ENCODE measurements around the gene NRP2.
A peak's percentile ranks its signal among the peaks of the same experiment; 100 is the strongest.

The NRP2 gene

DNA sequence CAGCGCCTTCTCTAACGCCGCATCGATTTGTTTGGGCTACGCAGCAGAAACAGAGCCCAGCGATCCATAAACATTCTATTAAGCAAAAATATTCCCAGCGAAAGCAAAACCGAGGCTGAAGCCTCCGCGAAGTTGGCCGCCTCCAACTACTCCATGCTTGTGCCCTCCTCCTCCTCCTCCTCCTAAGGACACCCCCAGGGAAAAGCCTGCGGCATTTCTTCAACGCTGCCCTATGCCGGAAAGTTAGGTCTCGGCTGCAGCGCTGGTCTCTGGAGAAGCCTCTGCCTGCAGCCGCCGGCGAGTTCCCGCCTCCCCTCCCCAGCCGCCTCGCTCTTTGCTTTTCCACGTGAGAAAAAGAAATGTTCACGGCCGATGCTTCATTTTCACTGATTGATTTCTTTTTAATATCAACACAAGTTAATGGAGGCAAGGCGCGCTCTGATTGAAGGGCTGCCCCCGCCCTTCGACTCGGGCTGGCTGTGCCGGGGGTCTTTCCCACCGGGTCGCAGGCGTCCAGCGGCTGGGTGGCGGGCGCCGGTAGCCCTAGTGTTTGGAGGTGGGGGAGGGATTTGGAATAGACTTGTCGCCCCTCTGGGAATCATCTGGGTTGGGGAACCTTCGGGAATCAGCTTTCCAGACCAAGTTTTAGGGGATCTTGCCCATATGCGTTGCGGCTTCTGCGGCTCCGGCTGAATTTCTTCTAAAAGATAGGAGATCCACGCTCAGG, 3.9 kb downstream of the NRP2 start:
- peak in 5 of 56 donors; percentile 17 to 43 (median 30) for DNase-seq

DNA sequence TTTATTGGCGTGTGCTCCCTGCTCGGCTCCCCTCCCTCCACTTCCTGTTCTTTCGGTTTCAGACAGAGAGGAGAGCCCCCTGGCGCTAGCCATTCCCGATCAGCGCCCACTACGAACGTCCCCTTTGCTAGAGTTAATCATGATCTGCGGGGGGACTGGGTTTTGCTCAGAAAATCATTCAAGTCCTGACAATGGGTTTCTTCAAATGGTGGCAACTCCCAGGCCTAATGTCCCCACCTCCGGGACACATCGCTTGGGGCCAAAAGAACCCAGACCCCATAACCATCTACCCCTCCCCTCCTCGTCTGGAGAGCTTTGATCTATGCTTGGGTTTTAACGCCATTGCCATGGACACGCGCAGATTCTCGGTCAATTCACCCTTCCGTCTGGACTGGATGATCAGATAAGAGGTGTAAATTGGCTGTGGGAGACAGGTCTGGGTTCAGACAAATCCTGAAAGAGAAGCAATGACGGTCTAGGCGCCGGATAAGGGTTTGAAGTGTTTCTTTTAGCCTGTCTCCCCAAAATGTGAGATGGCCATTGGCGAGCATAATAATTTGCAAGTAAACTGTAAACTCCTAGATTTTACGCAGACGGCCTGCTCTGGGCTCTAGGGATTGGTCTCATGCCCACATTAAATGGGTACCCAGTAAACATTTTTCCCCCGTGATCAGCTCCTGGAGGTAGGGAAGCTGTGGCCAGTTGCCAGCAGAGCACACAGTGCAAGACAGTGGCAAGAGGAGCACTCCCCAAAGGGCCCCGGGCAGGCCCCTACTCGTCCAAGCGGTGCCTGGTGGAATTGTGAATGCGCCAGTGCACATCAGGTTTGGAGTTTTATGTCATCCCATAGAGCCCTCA, 4.7 kb downstream of the NRP2 start:
- DNase-seq = peak in 5 of 56 donors; percentile 9 to 32 (median 29)

DNA sequence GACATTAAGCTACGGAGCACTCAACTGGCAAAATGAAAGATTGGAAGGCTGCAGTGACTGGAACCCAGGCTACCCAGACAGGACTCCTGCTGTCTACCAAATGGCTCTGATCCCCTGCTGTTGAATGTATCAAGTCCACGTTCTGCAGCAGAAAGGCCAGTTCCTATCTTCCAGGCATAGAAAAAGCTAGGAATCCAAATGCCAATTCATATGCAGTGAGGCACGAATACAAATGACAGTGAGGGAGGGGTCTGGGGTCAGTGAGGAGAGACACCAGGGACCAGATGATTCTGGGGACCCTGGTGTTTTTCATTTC, 5.3 kb downstream of the NRP2 start:
- DNase-seq = no peak

DNA sequence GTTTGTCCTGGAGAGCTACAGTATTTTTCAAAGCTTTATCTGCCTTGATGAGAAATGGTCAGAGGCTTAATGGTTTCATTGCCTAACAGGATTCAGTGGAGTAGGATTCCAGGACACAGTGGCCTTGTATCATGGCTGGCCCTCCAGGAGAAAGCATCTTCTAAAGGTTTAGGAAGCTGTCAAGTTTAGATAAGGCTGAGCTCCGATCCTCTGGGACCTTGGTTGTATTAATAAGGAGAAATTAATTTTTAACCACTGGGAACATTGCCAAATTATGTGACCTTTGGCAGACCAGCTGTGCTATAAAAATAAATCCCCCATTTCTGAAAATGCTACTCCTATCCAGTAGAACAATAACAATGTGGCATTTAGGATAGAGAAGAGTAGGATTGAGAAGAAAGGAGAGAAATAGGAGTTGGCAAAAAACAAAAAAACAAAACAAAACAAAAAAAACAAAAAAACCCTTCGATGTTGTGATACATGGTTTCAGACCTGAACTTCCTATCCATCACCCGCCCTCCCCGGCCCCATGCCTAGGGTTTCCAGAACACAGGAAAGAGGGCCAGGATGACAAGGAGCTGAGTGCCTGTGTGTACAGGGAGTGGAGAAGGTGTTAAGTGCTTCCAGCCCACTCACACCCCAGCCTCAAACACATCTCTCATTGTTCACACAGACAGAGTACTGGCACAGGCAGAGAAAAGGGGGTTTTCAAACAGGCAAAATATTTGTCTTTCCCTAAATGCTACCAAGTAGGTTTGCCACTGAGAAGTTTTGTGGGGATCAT, 6.3 kb downstream of the NRP2 start:
- peak in 1 of 56 donors; percentile 46 for DNase-seq

DNA sequence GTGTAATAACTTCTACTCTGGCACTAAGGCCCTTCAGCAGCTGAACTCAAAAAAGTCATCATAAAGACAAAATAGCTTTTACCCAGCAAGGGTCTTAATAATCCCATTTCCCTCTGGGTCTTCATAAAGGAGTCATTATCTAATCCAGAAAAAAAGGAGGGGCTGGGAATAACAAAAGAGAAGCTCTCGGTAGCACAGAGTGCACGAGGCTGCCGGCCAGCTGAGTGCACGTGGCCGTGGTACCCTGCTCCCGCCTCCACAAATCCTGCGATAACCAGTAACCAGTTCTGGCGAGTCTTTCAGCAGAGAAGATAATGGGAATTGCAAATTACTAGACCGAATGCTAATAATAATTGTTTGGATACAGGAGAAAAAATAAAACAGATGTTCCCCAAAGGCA, 7.5 kb downstream of the NRP2 start:
- peak in 15 of 56 donors; percentile 12 to 60 (median 30) for DNase-seq

DNA sequence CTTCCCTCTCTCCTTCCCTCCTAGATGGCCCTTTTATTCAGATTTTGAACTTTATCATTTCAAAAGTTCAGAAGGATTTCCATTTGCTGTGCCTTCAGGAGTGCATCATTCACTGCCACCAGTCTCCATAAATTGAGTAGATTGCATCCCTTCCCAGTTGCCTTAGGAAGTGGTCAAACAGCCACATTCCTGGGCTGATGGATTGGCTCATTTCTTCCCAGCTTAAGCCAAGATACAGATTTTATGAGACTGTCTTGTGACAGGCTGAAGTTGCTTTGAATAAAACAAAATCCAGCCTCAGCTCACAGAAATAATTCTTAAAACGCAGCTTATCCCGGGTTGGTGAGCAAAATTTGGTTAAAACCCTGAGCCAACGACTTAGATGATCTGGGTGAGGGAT, 9.8 kb downstream of the NRP2 start:
- no peak for DNase-seq

DNA sequence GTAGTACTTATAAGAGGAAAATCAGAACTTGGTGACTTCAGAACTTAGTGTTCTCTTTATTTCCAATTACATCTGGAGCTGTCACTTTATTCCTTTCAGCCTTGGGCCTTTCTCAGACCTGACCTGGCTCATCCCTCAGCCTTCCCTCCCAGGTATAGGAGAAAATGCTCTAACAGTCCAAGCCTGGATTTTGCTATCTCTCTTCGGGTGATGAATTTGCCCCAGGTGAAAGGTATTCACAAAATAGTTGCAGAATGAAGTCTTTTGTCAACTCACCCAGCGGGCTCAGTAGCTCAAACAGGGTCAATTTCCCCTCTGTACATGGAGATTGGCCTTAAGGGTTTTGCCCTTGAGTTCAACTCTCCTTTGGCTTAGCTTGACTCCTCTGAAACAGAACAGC, 12.0 kb downstream of the NRP2 start:
- DNase-seq = no peak

DNA sequence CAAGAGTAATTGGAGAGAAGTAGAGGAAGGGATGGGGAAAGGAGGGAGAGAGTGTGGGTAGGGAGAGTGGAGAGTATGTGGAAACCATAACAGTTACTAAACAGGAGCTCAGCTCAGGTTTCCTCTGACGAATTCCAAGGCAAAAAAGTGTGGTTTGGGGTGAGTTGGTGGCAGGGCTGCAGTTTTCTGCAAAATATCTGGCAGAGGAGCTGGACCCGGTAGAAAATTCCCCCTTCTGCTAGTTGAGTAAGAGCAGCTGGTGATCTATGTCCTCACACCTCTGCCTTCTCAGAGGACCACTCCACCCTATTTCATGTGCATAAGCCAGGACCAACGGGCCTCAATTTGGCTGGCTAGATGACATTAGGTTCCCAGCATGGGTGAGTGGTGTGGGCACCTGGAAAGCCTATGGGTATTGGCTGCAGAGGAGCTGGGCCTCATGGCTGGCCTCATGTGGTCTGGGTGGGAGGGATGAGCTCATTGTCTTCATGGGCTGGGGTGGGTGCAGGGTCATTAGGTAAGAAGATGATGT, 13.2 kb downstream of the NRP2 start:
- no peak for DNase-seq

DNA sequence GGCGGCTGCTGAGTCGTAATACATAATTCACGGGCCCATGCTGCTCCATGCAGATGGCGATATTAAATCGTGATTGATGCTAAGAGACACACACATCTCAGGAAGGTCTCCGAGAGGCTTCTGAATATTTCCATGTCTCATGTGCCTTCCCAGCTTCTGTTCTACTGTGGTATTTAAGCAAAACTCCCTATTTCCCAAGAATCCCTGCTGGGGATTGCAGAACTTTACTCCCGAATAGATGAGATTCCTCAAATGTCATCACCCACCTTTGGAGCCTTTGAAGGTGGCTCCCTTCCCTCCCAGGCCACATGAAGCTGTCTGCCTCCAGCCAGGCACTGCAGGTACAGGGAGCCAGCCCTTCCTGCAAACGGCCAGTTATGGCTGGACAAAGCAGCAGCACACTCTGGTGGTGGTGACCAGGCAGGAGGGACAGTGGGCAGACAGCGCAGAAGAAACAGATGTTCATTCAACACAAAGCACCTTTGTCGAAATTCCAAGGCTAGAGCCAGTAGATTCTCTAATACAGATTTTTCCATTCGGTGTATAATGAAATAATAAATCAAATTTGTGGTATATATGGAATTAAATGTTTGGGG, 14.1 kb downstream of the NRP2 start:
- peak in 43 of 56 donors; percentile 16 to 70 (median 47) for DNase-seq

DNA sequence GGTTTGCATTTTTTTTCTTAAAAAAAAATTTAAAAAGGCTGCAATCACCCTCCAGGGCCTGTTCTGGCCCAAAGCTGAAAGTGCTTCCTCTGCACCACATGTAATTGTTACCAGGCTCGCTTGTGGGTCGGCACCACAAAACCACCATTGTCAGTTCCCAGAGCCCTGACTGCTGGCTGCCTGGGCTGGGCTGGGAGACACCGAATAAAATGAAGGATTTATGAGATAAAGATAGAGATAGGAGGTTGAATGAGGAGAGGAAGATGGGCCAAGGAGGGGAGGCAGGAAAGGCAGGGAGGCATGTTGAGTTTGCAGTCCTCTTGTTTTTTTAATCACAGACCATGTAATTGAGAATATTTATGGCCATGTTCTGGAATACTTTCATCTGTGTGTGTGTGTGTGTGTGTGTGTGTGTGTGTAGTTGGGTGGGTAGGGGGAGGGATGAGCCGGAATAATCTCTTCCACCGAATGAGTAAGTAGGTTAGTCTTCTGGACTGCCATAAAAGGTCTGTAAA, 14.7 kb downstream of the NRP2 start:
- peak in 30 of 56 donors; percentile 18 to 65 (median 38) for DNase-seq

DNA sequence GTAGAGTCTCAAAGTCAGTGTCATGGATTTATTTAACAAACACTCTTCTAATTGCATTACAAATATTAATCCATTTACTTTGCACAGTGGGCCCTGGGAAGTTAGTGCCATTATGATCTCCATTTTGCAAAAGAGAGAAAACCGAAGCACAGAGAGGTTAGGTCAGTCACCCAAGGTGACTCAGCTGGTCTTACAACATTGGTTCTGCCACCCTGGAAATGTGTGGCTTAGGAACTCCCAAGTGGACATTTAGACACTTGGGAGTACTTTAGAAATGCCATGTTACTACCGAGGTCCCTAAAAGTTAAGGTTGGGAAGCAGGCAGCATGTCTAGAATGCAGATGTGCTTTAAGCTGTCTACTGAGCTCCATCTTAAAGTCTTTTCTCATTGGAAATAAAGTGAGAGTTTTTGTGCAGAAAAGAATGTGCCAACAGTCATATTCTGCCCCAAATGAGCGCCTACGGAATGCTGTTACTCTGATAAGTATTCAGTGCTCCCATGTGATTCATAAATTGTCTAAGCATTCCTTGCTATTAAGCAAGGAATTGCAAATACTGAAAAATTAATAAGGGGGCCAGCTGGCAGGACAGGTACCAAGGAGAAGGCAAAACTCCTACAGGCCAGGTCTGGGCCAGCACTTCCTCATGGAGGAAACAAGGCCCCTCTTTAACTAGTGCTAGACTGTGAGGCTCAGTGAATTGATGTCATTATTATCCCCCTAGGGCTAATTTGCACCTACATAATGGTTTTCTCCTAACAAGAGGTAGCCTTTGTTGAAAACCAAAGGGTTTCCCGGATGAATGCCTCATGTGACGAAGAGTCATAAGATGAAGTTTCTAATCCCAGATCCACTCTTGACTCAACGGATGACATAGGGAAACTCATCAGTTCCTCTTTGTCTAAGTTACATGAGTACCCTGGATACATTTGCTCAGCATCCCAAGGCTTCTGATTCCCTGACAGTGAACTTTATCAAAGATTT, 16.3 kb downstream of the NRP2 start:
- DNase-seq = peak in 1 of 56 donors; percentile 33

DNA sequence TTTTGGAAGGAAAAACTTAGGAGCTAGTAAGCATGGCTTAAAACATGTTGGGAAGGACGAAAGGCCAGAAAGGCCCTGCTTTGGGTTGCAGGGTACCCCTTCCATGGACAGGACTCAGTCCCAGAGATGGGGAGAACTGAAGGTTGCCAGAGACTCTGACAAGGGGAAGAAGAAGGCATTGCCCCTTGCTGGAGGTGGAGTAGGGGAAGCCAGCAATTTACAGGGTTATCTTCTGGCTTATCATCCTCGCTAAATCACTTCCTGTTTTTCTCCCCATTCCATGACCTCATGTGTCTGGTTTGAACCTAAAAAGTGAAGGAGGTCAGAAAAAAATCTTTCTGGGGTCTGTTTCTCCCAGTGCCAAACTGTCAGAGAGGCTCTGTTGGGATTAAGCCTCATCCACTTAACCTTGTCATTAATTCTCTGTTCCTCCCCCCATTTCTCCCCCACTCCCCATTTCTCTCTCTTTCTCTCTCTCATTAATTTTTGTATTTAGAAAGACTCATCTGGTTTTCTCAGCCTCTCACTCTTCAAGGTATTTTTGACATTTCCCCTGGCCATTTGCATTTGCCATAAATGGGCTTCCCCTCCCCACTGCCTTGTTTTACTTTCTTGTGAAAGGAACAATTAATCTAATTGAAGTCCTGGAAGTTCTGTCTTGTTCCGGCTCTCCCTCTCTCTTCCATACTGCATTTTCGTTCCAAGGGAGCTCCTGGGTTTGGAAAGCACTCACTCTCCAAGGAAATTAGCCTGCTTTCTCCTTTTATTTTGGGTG, 17.4 kb downstream of the NRP2 start:
- DNase-seq = no peak

DNA sequence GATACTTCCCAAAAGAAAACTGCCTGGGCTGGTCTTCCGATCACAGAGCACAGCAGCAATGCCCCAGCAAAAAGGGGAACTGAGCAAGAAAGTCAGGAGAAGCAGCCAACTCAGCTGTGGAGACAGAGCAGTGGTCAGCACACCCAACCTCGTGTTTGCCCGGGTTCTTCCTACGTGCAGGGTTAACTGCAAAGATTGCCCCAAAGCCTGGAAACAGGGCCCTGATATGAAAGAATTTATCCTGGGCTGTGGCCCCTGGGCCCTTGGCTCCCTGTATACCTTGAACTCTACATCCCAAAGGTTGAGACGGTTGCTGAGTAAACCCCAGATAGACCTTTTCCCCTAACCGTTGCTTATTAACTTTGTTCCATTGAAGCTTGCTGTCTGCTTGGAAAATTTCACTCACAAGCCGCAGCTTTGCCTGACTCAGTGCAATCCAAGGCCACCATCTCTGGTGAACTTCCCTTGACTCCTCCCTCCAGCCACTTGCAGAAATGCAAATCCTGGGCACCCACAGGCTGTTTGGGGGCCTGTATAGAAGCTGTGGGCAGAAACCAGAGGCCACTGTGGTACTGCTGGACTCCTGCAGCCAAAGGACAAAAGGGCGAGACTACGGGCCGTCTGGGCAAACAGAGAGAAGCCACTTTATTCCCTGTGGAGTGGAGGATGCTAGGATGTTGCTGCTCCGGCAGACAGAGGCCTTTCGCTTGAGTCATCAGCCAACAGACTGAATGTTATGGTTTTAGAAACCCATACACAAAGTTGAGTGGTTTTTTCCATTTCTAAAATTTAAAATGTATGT, 18.2 kb downstream of the NRP2 start:
- DNase-seq = peak in 2 of 56 donors; percentile 10 to 25

DNA sequence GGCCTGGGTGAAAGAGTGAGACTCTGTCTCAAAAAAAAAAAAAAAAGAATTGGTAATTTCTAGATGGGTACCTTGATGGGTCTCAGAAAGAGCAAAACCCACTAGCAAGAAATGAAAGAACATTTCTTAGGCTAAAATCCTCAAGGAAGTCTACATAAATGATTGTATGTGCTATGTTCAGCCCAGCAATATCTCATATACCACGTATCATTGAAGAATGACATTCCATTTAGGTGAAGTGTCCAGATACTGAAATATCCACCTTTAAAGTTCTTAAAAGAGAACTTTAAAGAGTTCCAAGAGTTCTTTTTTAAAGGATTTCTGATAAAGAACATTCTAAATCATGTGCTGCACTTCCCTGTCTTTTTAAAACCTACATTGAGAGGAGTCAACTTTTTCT, 19.2 kb downstream of the NRP2 start:
- no peak for DNase-seq

DNA sequence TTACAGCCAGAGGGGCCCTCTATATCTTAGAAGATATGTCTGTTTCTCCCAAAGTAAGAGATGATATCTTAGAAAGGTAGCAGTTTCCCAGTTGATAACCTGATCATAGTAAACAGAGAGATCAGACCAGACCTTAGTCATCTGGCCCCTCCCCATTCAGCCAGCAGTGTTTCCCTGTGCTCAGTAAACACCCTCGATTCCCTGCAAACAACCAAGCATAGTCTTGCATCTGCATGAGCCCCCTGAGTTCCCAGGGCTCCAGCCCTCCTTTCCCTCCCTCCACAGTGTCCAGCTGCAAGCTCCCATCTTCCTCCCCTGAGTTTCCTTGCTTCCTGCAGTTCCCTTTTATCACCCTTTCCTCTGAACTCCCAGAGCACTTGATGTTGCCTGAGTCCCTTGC, 20.3 kb downstream of the NRP2 start:
- DNase-seq = no peak

DNA sequence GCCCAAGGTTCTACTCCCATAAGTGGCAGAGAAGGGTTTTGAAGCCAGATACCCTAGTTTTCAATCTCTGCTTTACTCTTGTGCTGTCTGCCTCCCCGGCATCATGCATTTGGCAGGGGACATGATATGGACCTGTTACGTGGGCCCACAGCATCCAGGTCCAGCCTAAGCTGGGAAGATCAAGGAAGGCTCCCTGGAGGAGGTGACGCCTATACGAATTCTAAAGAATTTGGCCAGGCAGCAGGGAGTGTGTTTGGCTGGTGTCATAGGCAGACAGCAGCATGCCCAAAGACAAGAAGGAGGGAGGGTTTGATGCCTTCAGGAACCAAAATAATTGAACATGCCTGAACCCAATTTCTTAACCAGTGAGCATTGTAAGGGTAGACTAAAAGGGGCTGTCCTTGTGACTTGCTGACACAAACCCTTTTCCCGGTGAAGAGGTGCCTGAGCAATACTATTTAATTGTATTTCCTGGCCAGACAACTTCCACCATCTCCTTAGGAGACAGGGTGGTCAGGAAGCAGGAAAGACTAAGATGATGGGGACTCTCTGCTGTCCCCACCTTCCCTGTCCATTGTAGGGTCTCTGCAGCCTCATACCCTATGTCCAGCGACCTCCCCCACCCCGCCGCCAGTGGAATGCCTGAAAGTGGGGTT, 21.3 kb downstream of the NRP2 start:
- no peak for DNase-seq

DNA sequence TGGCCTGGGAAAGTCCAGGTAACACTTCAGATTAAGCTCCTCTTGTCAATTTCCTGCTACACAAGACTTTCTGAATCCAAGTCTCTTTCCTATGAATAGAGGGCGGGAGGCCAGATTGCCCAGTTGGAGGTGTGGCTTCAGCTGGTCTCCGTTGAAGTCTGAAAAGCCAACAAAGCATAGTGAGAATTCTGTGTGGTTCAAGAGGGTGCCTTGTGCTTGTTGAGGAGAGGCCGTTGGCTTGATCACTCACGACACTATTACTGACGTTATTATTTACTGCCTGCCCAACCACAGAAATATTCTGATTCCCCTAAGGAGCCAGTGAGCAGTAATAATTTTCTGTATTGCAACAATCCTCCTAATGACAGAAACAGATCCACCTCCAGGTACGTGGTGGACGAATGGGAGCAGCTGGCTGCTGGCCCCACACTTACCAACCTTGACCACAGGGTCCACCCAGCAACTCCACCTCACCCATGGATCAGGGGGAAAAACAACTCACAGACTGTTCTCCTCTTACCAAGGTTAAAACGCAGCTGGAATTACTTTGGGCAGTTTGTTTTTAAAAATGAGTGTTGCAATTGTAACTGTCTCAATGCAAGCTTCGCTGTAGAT, 21.9 kb downstream of the NRP2 start:
- peak in 21 of 56 donors; percentile 8 to 60 (median 31) for DNase-seq

Data from nucleus accumbens (tissue), 56 donors.